Thoracic aorta (tissue), 2 donors: ENCODE data around the gene MIX23. TPM values are rescaled to one million over a fixed set of nuclear protein-coding genes. Genes with fewer than 3 reads are reported as not detected.

Experiments
- ATAC-seq: fragments of 150-250 bp; one replicate; pipeline ENCODE4 v1.8.0; 2017; ENCODE audit warnings: low read depth; ENCODE audit not compliant: insufficient number of reproducible peaks, low FRiP score
- DNase-seq: peaks from one replicate; pipeline ENCODE4 v3.0.0-alpha.2; 2020; ENCODE audit warnings: low spot score
- H3K27ac ChIP-seq, 2 donors: fragments of 200-600 bp; sonication (generic); 1 replicate in 1 of 2; 2 replicates in 1 of 2; pipeline ENCODE4 v1.5.1; 2016; ENCODE audit warnings: mild to moderate bottlenecking in 2 of 2, moderate library complexity in 2 of 2
- H3K27me3 ChIP-seq: fragments of 200-600 bp; sonication (generic); replicated peaks from 2 replicates; pipeline ENCODE4 v1.6.0; 2016; ENCODE audit warnings: mild to moderate bottlenecking; ENCODE audit not compliant: insufficient read depth
- H3K36me3 ChIP-seq: fragments of 200-600 bp; sonication (generic); one replicate; pipeline ENCODE4 v1.5.1; 2016
- H3K4me1 ChIP-seq, 2 donors: fragments of 200-600 bp; sonication (generic); 1 replicate in 1 of 2; 2 replicates in 1 of 2; pipeline versions ENCODE4 v1.5.1 to v1.6.0; 2016; ENCODE audit warnings: low read depth in 2 of 2, mild to moderate bottlenecking in 1 of 2; ENCODE audit not compliant: control insufficient read depth in 1 of 2
- H3K4me3 ChIP-seq: fragments of 200-600 bp; sonication (generic); 2 replicates; pipeline ENCODE4 v1.5.1; 2016; ENCODE audit warnings: mild to moderate bottlenecking
- H3K9me3 ChIP-seq: fragments of 200-600 bp; sonication (generic); 2 replicates; pipeline ENCODE4 v1.5.1; 2016
- CTCF ChIP-seq: fragments of 200-600 bp; sonication (generic); IDR thresholded peaks from one replicate; pipeline ENCODE4 v1.5.1; 2019; ENCODE audit warnings: antibody characterized with exemption
- total RNA-seq, 2 donors: library from RNA; depleted of rRNA; stranded (reverse); fragments of >200 nt; gene quantifications; one replicate each; pipeline versions ENCODE4 v1.1.0 to v1.2.3, GENCODE V29; 2016

The MIX23 gene
- total RNA-seq, 2 donors from 2014 or later, result 10.7 to 13.4 TPM

- no peak for TF ChIP-seq CTCF
- Histone ChIP-seq H3K27ac (no peak overlapping the region), H3K4me3 (no peak overlapping the region), H3K9me3 (no peaks in the 10 kb centered on the region), H3K27me3 (no peaks in the 10 kb centered on the region), H3K36me3 (no peaks in the 10 kb centered on the region), H3K4me1 (no peaks in the 10 kb centered on the region)
- no peak for DNase-seq
- no peak for ATAC-seq
These were observed 64.4 kb downstream of the MIX23 start for GRCh38 chr3:122318620-122319019.

DNA sequence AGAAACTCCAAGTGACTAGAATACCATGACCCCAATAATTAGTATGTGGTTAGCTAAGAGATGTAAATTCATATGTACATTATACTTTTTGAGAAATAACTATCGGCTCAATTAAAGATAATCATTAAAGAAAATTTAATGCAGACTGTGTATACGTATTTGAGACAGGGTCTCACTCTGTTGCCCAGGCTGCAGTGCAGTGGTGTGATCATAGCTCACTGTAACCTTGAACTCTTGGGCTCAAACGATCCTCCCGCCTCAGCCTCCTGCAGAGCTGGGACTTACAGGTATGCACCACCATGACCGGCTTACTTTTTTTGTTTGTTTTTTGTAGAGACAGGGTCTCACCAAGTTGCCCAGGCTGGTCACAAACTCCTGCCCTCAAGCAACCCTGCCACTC, 66.7 kb downstream of the MIX23 start:
- TF ChIP-seq CTCF, result no peak

DNA sequence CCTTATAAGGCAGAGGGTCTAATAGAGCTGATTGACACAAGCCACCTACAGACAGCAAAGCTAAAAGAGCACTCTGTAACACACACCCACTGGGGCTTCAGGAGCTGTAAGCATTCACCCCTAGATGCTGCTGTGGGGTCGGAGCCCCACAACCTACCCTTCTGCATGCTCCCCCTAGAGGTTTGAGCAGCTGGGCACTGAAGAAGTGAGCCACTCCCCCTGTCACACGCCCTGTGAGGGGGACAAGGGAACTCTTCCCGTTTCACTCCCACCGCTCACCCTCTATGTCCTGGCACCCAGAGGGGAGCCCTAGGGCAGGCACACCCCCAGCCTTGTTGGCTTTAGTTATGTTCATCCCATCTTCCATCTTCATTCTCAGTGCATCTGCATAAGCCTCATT, 67.4 kb downstream of the MIX23 start:
- H3K4me1 ChIP-seq, result no peaks in the 10 kb centered on the region
- H3K4me3 ChIP-seq, result no peak overlapping the region
- no peaks in the 10 kb centered on the region for H3K36me3 ChIP-seq
- DNase-seq (no peak), ATAC-seq (no peak)
- no peaks in the 10 kb centered on the region for H3K9me3 ChIP-seq
- TF ChIP-seq CTCF, result no peak
- no peak overlapping the region for H3K27ac ChIP-seq
- no peaks in the 10 kb centered on the region for H3K27me3 ChIP-seq

More for the DNA sequence above, 66.7 kb downstream of the MIX23 start:
- ATAC-seq, result no peak
- no peak for DNase-seq
- H3K4me1 ChIP-seq, result no peaks in the 10 kb centered on the region
- no peak overlapping the region for H3K27ac ChIP-seq
- no peak overlapping the region for H3K4me3 ChIP-seq
- no peaks in the 10 kb centered on the region for H3K9me3 ChIP-seq
- no peaks in the 10 kb centered on the region for H3K27me3 ChIP-seq
- no peaks in the 10 kb centered on the region for H3K36me3 ChIP-seq

DNA sequence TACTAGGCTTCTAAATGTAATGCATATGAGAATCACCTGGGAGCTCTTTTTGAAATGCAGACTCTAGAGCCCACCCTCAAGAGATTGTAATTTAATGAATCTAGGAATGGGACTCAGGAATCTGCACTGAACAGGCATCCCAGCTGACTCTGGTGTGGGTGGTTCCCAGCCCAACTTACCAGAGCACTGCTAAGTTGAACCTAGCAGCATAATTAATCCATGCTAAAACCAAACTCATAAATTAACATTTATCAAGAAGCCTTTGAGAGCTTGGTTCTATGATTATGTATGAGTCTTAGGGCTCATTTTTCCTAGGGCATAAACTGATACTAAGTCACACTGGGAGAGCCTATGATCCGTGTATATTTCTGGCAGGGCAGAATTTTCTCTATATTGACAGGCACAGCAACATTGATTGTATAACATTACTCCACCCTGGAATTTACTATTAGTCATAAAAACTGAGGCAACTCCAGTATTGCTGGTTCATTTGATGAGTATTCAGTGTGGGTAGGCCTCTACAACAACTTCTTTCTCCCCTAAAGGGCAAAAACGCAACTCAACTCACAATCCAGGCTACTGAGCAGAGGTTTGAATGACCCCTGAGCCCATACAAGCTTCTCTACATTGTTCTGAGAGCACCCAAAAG, 68.7 kb downstream of the MIX23 start:
- no peak for ATAC-seq

GRCh38 chr3:122313281-122313680, 69.8 kb downstream of the MIX23 start:
- no peaks in the 10 kb centered on the region for H3K27me3 ChIP-seq
- no peaks in the 10 kb centered on the region for H3K36me3 ChIP-seq
- no peaks in the 10 kb centered on the region for H3K4me1 ChIP-seq
- no peak overlapping the region for H3K27ac ChIP-seq
- no peaks in the 10 kb centered on the region for H3K9me3 ChIP-seq
- no peak for ATAC-seq
- DNase-seq, result no peak
- TF ChIP-seq CTCF, result no peak
- no peak overlapping the region for H3K4me3 ChIP-seq

More for the DNA sequence above, 68.7 kb downstream of the MIX23 start:
- Histone ChIP-seq H3K9me3 (no peaks in the 10 kb centered on the region), H3K4me1 (no peaks in the 10 kb centered on the region), H3K27me3 (no peaks in the 10 kb centered on the region), H3K27ac (no peak overlapping the region), H3K36me3 (no peaks in the 10 kb centered on the region), H3K4me3 (no peak overlapping the region)
- DNase-seq, result no peak
- no peak for TF ChIP-seq CTCF
